Trophoblast cell (in vitro differentiated cells and primary cell): Measurements from ENCODE around the gene SARM1.

Source experiments
- DNase-seq, 2 donors: peaks; one replicate each; pipeline ENCODE4 v3.0.0-alpha.2; 2016
- H2AFZ ChIP-seq: 2 replicates; pipeline ENCODE4 v1.6.1; 2013; ENCODE audit warnings: low read length, moderate library complexity, mild to moderate bottlenecking; ENCODE audit not compliant: insufficient read depth, poor library complexity
- H2AK5ac ChIP-seq: 2 replicates; pipeline ENCODE4 v1.6.1; 2013; ENCODE audit warnings: mild to moderate bottlenecking, low read length
- H2BK120ac ChIP-seq: 2 replicates; pipeline ENCODE4 v1.6.1; 2013; ENCODE audit warnings: low read length, mild to moderate bottlenecking, moderate library complexity; ENCODE audit not compliant: insufficient read depth, poor library complexity
- H2BK12ac ChIP-seq: 2 replicates; pipeline ENCODE4 v1.6.1; 2013; ENCODE audit warnings: mild to moderate bottlenecking, low read length, moderate library complexity
- H2BK5ac ChIP-seq: 2 replicates; pipeline ENCODE4 v1.6.1; 2013; ENCODE audit warnings: low read length, low read depth, moderate library complexity, mild to moderate bottlenecking; ENCODE audit not compliant: poor library complexity
- H3K14ac ChIP-seq: 2 replicates; pipeline ENCODE4 v1.6.1; 2013; ENCODE audit warnings: mild to moderate bottlenecking, low read length
- H3K18ac ChIP-seq: 2 replicates; pipeline ENCODE4 v1.6.1; 2013; ENCODE audit warnings: mild to moderate bottlenecking, low read length
- H3K23ac ChIP-seq: 2 replicates; pipeline ENCODE4 v1.6.1; 2013; ENCODE audit warnings: low read length
- H3K27ac ChIP-seq: 2 replicates; pipeline ENCODE4 v1.5.1; 2013; ENCODE audit warnings: low read depth, mild to moderate bottlenecking, inconsistent platforms, low read length, moderate library complexity
- H3K27me3 ChIP-seq: 2 replicates; pipeline ENCODE4 v1.6.1; 2013; ENCODE audit warnings: inconsistent platforms, mild to moderate bottlenecking, low read length, moderate library complexity; ENCODE audit not compliant: insufficient read depth
- H3K36me3 ChIP-seq, 2 experiments: 1 replicate in 1 of 2; 2 replicates in 1 of 2; pipeline ENCODE4 v1.6.1; 2013; ENCODE audit warnings: low read length in 2 of 2, mild to moderate bottlenecking in 2 of 2, moderate library complexity in 1 of 2; ENCODE audit not compliant: insufficient read depth in 2 of 2, control insufficient read depth in 1 of 2
- H3K4ac ChIP-seq: 2 replicates; pipeline ENCODE4 v1.6.1; 2013; ENCODE audit warnings: low read depth, mild to moderate bottlenecking, low read length, moderate library complexity
- H3K4me1 ChIP-seq, 2 experiments: 1 replicate in 1 of 2; 2 replicates in 1 of 2; pipeline ENCODE4 v1.6.1; 2013; ENCODE audit warnings: low read length in 2 of 2, mild to moderate bottlenecking in 2 of 2, moderate library complexity in 1 of 2; ENCODE audit not compliant: insufficient read depth in 2 of 2, control insufficient read depth in 1 of 2
- H3K4me2 ChIP-seq: 2 replicates; pipeline ENCODE4 v1.6.1; 2013; ENCODE audit warnings: inconsistent platforms, mild to moderate bottlenecking, low read length, moderate library complexity
- H3K4me3 ChIP-seq: 2 replicates; pipeline ENCODE4 v1.5.1; 2013; ENCODE audit warnings: mild to moderate bottlenecking, low read depth, low read length, inconsistent platforms
- H3K79me1 ChIP-seq: one replicate; pipeline ENCODE4 v1.6.1; 2013; ENCODE audit warnings: low read length
- H3K79me2 ChIP-seq: 2 replicates; pipeline ENCODE4 v1.6.1; 2013; ENCODE audit warnings: low read length, mild to moderate bottlenecking; ENCODE audit not compliant: control insufficient read depth, insufficient read depth, poor library complexity
- H3K9ac ChIP-seq: 2 replicates; pipeline ENCODE4 v1.6.1; 2013; ENCODE audit warnings: mild to moderate bottlenecking, low read length
- H3K9me3 ChIP-seq: 2 replicates; pipeline ENCODE4 v1.6.1; 2013; ENCODE audit warnings: low read depth, mild to moderate bottlenecking, control low read depth, inconsistent platforms, low read length; ENCODE audit not compliant: insufficient read depth
- H4K12ac ChIP-seq: 2 replicates; pipeline ENCODE4 v1.6.1; 2013; ENCODE audit warnings: low read depth, mild to moderate bottlenecking, low read length, moderate library complexity
- H4K8ac ChIP-seq: 2 replicates; pipeline ENCODE4 v1.6.1; 2013; ENCODE audit warnings: low read depth, mild to moderate bottlenecking, low read length, moderate library complexity
- H4K91ac ChIP-seq: one replicate; pipeline ENCODE4 v1.6.1; 2013; ENCODE audit warnings: low read depth, mild to moderate bottlenecking, low read length, moderate library complexity
- WGBS: extraction: QIAGEN DNeasy Blood & Tissue Kit; methylation state at CpG from one replicate; pipeline ENCODE4 v1.1.7; 2013; ENCODE audit warnings: missing lambda C conversion rate; ENCODE audit not compliant: insufficient read length, insufficient coverage; ENCODE audit errors: extremely low coverage; 5-methylcytosine and 5-hydroxymethylcytosine counted together

The SARM1 gene

GRCh38 chr17:28413804-28414203 lies 42.3 kb downstream of the SARM1 start:
- H3K4ac ChIP-seq, result no peak overlapping the region
- H3K27ac ChIP-seq, result no peak overlapping the region
- no peaks in the 10 kb centered on the region for H3K79me2 ChIP-seq
- no peak overlapping the region for H3K4me2 ChIP-seq
- H4K12ac ChIP-seq, result no peak overlapping the region
- no peak overlapping the region for H3K9ac ChIP-seq
- no peak overlapping the region for H2BK12ac ChIP-seq
- DNase-seq, result no peak
- H3K23ac ChIP-seq, result no peak overlapping the region
- no peaks in the 10 kb centered on the region for H3K9me3 ChIP-seq
- H3K4me3 ChIP-seq, result no peak overlapping the region
- H3K27me3 ChIP-seq, result no peaks in the 10 kb centered on the region
- H4K91ac ChIP-seq, result no peak overlapping the region
- no peak overlapping the region for H2BK5ac ChIP-seq
- H3K36me3 ChIP-seq, result no peaks in the 10 kb centered on the region
- no CpG with 5 or more reads among the region's 7 CpGs for WGBS
- H3K18ac ChIP-seq, result no peak overlapping the region
- no peaks in the 10 kb centered on the region for H3K4me1 ChIP-seq
- H4K8ac ChIP-seq, result no peak overlapping the region
- H2BK120ac ChIP-seq, result no peak overlapping the region
- H3K14ac ChIP-seq, result no peak overlapping the region
- H3K79me1 ChIP-seq, result no peaks in the 10 kb centered on the region
- no peak overlapping the region for H2AFZ ChIP-seq
- H2AK5ac ChIP-seq, result no peak overlapping the region

- no CpG with 5 or more reads among the region's 3 CpGs for WGBS
Observed at GRCh38 chr17:28415886-28416285, 44.4 kb downstream of the SARM1 start.

GRCh38 chr17:28416703-28417311 lies 45.3 kb downstream of the SARM1 start:
- Histone ChIP-seq H2AFZ (no peak overlapping the region), H4K91ac (no peak overlapping the region), H3K4ac (no peak overlapping the region), H3K79me1 (no peaks in the 10 kb centered on the region), H2BK120ac (no peak overlapping the region), H4K8ac (no peak overlapping the region), H3K23ac (no peak overlapping the region), H2AK5ac (no peak overlapping the region), H2BK12ac (no peak overlapping the region), H2BK5ac (no peak overlapping the region), H3K18ac (no peak overlapping the region), H3K14ac (no peak overlapping the region), H3K4me3 (no peak overlapping the region), H3K4me1 (no peaks in the 10 kb centered on the region), H3K4me2 (no peak overlapping the region), H3K27ac (no peak overlapping the region), H3K79me2 (no peaks in the 10 kb centered on the region), H4K12ac (no peak overlapping the region), H3K9me3 (no peaks in the 10 kb centered on the region), H3K27me3 (no peaks in the 10 kb centered on the region), H3K9ac (no peak overlapping the region), H3K36me3 (no peaks in the 10 kb centered on the region)
- DNase-seq, result peak; percentile 54 to 82
- WGBS, result no CpG with 5 or more reads among the region's 13 CpGs

More at GRCh38 chr17:28415886-28416285, 44.4 kb downstream of the SARM1 start:
- H3K9ac ChIP-seq, result no peak overlapping the region
- H3K79me1 ChIP-seq, result no peaks in the 10 kb centered on the region
- H3K23ac ChIP-seq, result no peak overlapping the region
- H4K8ac ChIP-seq, result no peak overlapping the region
- H2AFZ ChIP-seq, result no peak overlapping the region
- H3K27ac ChIP-seq, result no peak overlapping the region
- H3K4ac ChIP-seq, result no peak overlapping the region
- DNase-seq, result no peak
- H3K18ac ChIP-seq, result no peak overlapping the region
- no peak overlapping the region for H2BK12ac ChIP-seq
- H3K4me1 ChIP-seq, result no peaks in the 10 kb centered on the region
- H3K4me3 ChIP-seq, result no peak overlapping the region
- H3K36me3 ChIP-seq, result no peaks in the 10 kb centered on the region
- H2AK5ac ChIP-seq, result no peak overlapping the region
- no peak overlapping the region for H2BK120ac ChIP-seq
- no peak overlapping the region for H3K14ac ChIP-seq
- H3K79me2 ChIP-seq, result no peaks in the 10 kb centered on the region
- H4K91ac ChIP-seq, result no peak overlapping the region
- H3K27me3 ChIP-seq, result no peaks in the 10 kb centered on the region
- H4K12ac ChIP-seq, result no peak overlapping the region
- H2BK5ac ChIP-seq, result no peak overlapping the region
- H3K9me3 ChIP-seq, result no peaks in the 10 kb centered on the region
- no peak overlapping the region for H3K4me2 ChIP-seq

GRCh38 chr17:28421787-28422305 lies 50.4 kb downstream of the SARM1 start:
- no peak for DNase-seq
- H3K4me3 ChIP-seq, result no peak overlapping the region
- no peaks in the 10 kb centered on the region for H3K27me3 ChIP-seq
- H2BK12ac ChIP-seq, result no peak overlapping the region
- H3K79me2 ChIP-seq, result no peaks in the 10 kb centered on the region
- H3K14ac ChIP-seq, result no peak overlapping the region
- H4K8ac ChIP-seq, result no peak overlapping the region
- H3K27ac ChIP-seq, result no peak overlapping the region
- H3K9me3 ChIP-seq, result peaks cover 2% of the 10 kb centered on the region
- no peak overlapping the region for H4K12ac ChIP-seq
- no peaks in the 10 kb centered on the region for H3K79me1 ChIP-seq
- H4K91ac ChIP-seq, result no peak overlapping the region
- H3K36me3 ChIP-seq, result no peaks in the 10 kb centered on the region
- H2BK120ac ChIP-seq, result no peak overlapping the region
- H3K4me2 ChIP-seq, result no peak overlapping the region
- H3K9ac ChIP-seq, result no peak overlapping the region
- no peak overlapping the region for H2AFZ ChIP-seq
- H2BK5ac ChIP-seq, result no peak overlapping the region
- H3K18ac ChIP-seq, result no peak overlapping the region
- WGBS, result no CpG with 5 or more reads among the region's 7 CpGs
- no peak overlapping the region for H3K23ac ChIP-seq
- H3K4ac ChIP-seq, result no peak overlapping the region
- H2AK5ac ChIP-seq, result no peak overlapping the region
- H3K4me1 ChIP-seq, result no peaks in the 10 kb centered on the region
